Endothelial cell of umbilical vein (primary cell): Measurements from ENCODE around the gene CNTROB.

ENCODE experiments used
- CTCF ChIP-seq, 2 donors: IDR thresholded peaks; 1 replicate in 1 of 2; 2 replicates in 1 of 2; pipeline ENCODE4 v1.5.1; 2011; ENCODE audit warnings: low read length in 2 of 2, mild to moderate bottlenecking in 2 of 2, moderate library complexity in 2 of 2, control low read depth in 1 of 2, inconsistent platforms in 1 of 2, low read depth in 1 of 2; ENCODE audit not compliant: insufficient read depth in 1 of 2; ENCODE audit errors: extremely low read depth in 1 of 2
- EZH2 ChIP-seq: IDR thresholded peaks from 2 replicates; pipeline ENCODE4 v1.6.1; 2012; ENCODE audit warnings: borderline replicate concordance, low read depth, mild to moderate bottlenecking, moderate library complexity, low read length, inconsistent platforms; ENCODE audit not compliant: severe bottlenecking
- GATA2 ChIP-seq: IDR thresholded peaks from 2 replicates; pipeline ENCODE4 v1.7.0; 2011; ENCODE audit warnings: low read depth, mild to moderate bottlenecking, moderate library complexity, mixed read lengths, low read length; ENCODE audit not compliant: insufficient read length, insufficient read depth
- JUN ChIP-seq: IDR thresholded peaks from 2 replicates; pipeline ENCODE4 v1.6.1; 2011; ENCODE audit warnings: borderline replicate concordance, low read depth; ENCODE audit not compliant: insufficient read length, insufficient read depth
- MAX ChIP-seq: IDR thresholded peaks from 2 replicates; pipeline ENCODE4 v1.6.1; 2011; ENCODE audit not compliant: insufficient read depth, insufficient read length
- MYC ChIP-seq: IDR thresholded peaks from one replicate; pipeline ENCODE4 v1.6.1; 2011; ENCODE audit warnings: mild to moderate bottlenecking, low read depth, low read length
- POLR2A ChIP-seq: IDR thresholded peaks from 2 replicates; pipeline ENCODE4 v1.6.1; 2012; ENCODE audit warnings: low read depth, mild to moderate bottlenecking, control low read depth, low read length
- POLR2AphosphoS5 ChIP-seq: IDR thresholded peaks from 2 replicates; pipeline ENCODE4 v1.6.1; 2012; ENCODE audit warnings: low read depth, mild to moderate bottlenecking, control low read depth, low read length, moderate library complexity; ENCODE audit not compliant: insufficient read depth

GRCh38 chr17:7997186-7997585, 65.2 kb downstream of the CNTROB start:
- TF ChIP-seq POLR2A (no peak), CTCF (IDR thresholded peaks at IDR 0.05; ENCODE audit: extremely low read depth in 1 of 2, insufficient read depth in 1 of 2, low read depth in 1 of 2, low read length in 2 of 2) (peak; percentile 13 to 21), JUN (no peak), MAX (no peak), POLR2AphosphoS5 (no peak), EZH2 (no peak), MYC (no peak), GATA2 (no peak)
